Thymus (tissue), 11 donors: ENCODE measurements around the gene HHIP. TPM values are rescaled to one million over a fixed set of nuclear protein-coding genes. Genes with fewer than 3 reads are reported as not detected.
A peak's percentile ranks its signal among the peaks of the same experiment; 100 is the strongest.
"Not testable (repeated sequence)": the region's sequence is repeated elsewhere in the genome, so short reads cannot be mapped to it uniquely, and the experiment has no call there.

Experiments used
- DNase-seq, 9 donors: peaks; one replicate each; pipeline ENCODE4 v3.0.0-alpha.2; 2013; ENCODE audit warnings: low spot score in 9 of 9, low read depth in 6 of 9, missing footprints in 1 of 9
- H3K27ac ChIP-seq, 2 donors: one replicate each; pipeline ENCODE4 v1.5.1; 2013; ENCODE audit warnings: control low read depth in 1 of 2, low read depth in 1 of 2, low read length in 1 of 2, mild to moderate bottlenecking in 1 of 2, moderate library complexity in 1 of 2
- H3K27me3 ChIP-seq, 2 donors: one replicate each; pipeline ENCODE4 v1.5.1; 2013; ENCODE audit warnings: low read length in 1 of 2; ENCODE audit not compliant: control insufficient read depth in 2 of 2, insufficient read depth in 1 of 2
- H3K36me3 ChIP-seq, 2 donors: one replicate each; pipeline ENCODE4 v1.5.1; 2013; ENCODE audit warnings: low read length in 1 of 2, mild to moderate bottlenecking in 1 of 2, moderate library complexity in 1 of 2; ENCODE audit not compliant: control insufficient read depth in 2 of 2, insufficient read depth in 2 of 2
- H3K4me1 ChIP-seq, 2 donors: one replicate each; pipeline ENCODE4 v1.5.1; 2013; ENCODE audit warnings: low read length in 2 of 2; ENCODE audit not compliant: control insufficient read depth in 2 of 2, insufficient read depth in 2 of 2
- H3K4me3 ChIP-seq, 2 donors: one replicate each; pipeline ENCODE4 v1.5.1; 2013; ENCODE audit warnings: low read length in 2 of 2, control low read depth in 1 of 2, mild to moderate bottlenecking in 1 of 2
- H3K9me3 ChIP-seq, 2 donors: one replicate each; pipeline ENCODE4 v1.5.1; 2013; ENCODE audit warnings: low read length in 1 of 2, mild to moderate bottlenecking in 1 of 2; ENCODE audit not compliant: control insufficient read depth in 2 of 2, insufficient read depth in 1 of 2
- whole genome bisulfite sequencing: extraction: QIAGEN DNeasy Blood & Tissue Kit; methylation state at CpG from one replicate; pipeline ENCODE4 v1.1.7; 2013; 5-methylcytosine and 5-hydroxymethylcytosine counted together
- polyA plus RNA-seq: library from polyadenylated mRNA; stranded (reverse); fragments of 200-250 nt; gene quantifications from one replicate; pipeline ENCODE4 v1.2.3, GENCODE V29; 2013
- total RNA-seq: library from RNA; stranded (reverse); fragments of 120-200 nt; gene quantifications from one replicate; pipeline ENCODE4 v1.2.4, GENCODE V29; 2013
- donor health status: healthy.

Gene HHIP
- total and polyA plus RNA-seq, 2 donors: 2.9 to 6.9 TPM

DNA sequence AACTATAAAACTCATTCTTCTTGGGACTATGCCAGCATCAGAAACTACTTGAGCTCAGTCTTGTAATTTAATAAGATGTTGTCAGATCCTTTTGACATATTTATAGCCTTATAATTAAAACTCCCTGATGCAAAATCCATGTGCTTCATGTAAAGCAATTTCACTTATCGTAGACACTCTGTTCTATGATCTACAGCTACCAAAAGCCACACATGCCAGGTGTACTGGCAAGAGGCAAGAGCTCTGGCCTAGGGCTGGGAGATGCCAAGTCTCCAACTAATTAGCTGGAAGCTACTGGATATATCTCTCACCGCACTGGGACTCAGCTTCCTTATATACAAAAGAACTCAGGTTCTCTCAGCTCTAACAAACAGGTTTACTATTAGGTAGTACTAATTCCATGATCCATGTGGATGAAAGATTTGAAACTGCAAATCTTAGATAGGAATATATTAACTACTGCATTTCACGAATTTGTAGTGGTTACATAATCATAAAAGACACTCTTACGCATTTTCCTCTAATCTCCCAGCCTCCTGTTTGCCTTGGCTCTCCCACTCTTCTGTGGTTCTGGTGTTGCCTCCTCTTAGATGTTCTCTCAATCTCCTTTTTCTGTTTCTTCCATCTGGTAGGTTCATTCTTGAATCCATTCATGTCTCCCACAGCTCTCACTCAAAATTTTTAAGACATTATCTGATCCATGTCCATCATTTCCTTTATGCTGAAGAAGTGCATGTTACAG, 103.0 kb downstream of the HHIP start:
- Histone ChIP-seq H3K4me3 (no peak overlapping the region), H3K27me3 (no peaks in the 10 kb centered on the region), H3K4me1 (no peaks in the 10 kb centered on the region), H3K27ac (no peak overlapping the region), H3K36me3 (no peaks in the 10 kb centered on the region), H3K9me3 (no peaks in the 10 kb centered on the region)
- no peak for DNase-seq
- WGBS: 72% methylated on average over 4 of the region's 4 CpGs

DNA sequence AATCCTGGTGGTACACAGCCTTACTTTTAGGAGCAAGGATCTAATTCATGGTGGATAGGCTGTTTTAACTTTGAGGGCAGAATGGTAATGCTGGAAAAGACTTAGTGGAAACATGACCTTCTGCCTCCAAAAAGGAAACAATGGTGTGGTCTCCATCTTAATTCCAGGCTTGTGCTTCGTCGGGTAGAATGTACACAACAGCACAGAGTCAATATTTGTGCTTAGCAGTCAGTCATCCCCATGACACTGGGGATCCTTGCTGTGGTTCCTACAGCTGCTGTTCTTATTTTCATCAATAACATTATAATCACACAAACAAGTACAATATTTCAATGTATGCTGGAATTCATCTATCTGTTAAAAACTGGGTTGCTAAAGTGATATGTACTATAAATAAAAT, 104.4 kb downstream of the HHIP start:
- Histone ChIP-seq H3K4me3 (no peak overlapping the region), H3K4me1 (no peaks in the 10 kb centered on the region), H3K9me3 (no peaks in the 10 kb centered on the region), H3K36me3 (no peaks in the 10 kb centered on the region), H3K27me3 (no peaks in the 10 kb centered on the region), H3K27ac (no peak overlapping the region)
- DNase-seq: no peak
- WGBS: 96% methylated on average over 2 of the region's 2 CpGs

DNA sequence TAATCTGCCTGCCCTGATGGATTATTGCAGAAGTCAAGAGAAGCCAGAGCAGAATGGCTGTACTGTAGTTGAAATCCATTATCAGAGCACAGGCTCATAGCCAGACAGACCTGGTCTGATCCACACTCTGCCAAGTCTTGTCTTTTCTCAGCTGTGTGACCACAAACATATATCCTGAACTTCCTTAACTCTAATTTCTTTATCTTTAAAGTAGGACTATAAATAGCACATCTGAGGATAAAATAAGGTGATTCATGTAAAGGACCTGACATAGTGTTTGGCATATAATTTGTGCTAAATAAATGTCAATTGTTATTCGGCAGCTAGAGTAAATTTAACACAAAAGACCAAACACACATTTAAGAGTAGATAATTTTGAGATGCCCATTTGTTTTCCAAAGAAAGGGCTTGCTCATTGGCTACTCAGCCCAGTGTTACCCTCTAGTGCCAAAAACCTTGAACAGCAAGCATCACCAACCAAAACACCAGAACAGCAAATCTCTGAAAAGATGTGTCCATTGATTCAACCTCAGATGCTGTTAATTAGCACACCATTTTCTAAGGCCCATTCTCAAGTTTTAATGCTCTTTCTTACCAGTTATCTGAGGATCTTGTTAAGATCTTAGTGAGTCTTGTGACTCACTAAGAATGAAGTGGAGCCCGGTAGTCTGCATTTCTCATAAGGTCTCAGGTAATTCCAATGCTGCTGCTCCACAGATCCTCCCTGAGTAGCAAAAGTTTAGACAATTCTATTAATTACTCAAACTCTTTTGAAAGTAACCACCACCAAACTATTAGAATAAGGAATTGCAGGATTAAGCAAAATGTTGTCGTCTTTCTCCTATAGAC, 108.8 kb downstream of the HHIP start:
- no peaks in the 10 kb centered on the region for H3K9me3 ChIP-seq
- no peaks in the 10 kb centered on the region for H3K36me3 ChIP-seq
- no peaks in the 10 kb centered on the region for H3K4me1 ChIP-seq
- H3K27ac ChIP-seq: no peak overlapping the region
- no peaks in the 10 kb centered on the region for H3K27me3 ChIP-seq
- WGBS: 89% methylated on average over 3 of the region's 3 CpGs
- peak in 5 of 9 donors; percentile 4 to 41 (median 10) for DNase-seq
- no peak overlapping the region for H3K4me3 ChIP-seq

DNA sequence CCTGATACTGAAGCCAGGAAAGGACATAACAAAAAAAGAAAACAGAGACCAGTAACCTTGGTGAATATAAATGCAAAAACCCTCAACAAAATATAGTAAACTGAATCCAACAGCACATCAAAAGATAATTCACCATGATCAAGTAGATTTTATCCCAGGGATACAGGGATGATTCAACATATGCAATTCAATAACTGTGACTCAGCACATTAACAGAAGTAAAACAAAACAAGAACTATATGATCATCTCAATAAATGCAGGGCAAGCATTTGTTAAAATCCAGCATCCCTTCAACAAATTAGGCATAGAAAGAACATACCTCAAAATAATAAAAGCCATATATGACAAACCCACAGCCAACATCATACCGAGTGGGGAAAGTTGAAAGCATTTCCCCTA, 112.0 kb downstream of the HHIP start:
- Histone ChIP-seq H3K27ac (no peak overlapping the region), H3K4me1 (no peaks in the 10 kb centered on the region), H3K36me3 (no peaks in the 10 kb centered on the region), H3K9me3 (no peaks in the 10 kb centered on the region), H3K27me3 (no peaks in the 10 kb centered on the region), H3K4me3 (no peak overlapping the region)
- no peak for DNase-seq
- 93% methylated on average over 1 of the region's 1 CpG for WGBS

DNA sequence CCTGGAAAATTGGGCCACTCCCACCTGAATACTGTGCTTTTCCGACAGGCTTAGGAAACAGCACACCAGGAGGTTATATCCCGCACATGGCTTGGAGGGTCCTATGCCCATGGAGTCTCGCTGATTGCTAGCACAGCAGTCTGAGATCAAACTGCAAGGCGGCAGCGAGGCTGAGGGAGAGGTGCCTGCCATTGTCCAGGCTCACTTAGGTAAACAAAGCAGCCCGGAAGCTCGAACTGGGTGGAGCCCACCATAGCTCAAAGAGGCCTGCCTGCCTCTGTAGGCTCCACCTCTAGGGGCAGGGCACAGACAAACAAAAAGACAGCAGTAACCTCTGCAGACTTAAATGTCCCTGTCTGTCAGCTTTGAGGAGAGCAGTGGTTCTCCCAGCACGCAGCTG, 122.9 kb downstream of the HHIP start:
- not testable (repeated sequence) for H3K9me3 ChIP-seq, DNase-seq, H3K27ac ChIP-seq, H3K4me3 ChIP-seq, H3K4me1 ChIP-seq, H3K36me3 ChIP-seq, H3K27me3 ChIP-seq
- 69% methylated on average over 8 of the region's 8 CpGs for WGBS

DNA sequence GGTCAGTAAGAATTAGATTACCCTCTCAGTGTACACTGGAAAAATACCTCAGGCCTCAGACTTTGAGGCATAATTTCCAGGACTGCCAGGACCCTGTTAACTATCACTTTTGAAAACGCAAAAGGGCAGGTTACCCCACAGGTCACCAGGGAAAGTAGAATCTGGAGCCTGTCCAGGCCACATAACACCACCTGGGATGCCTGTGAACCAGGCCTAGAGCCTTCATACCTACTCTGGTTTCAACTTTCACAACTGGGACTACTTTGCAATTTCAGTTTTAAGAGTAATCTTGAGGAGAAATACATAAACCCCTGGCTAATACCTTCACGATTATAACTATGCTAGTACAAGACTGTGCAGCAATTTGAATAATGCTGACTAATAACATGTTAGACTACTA, 132.4 kb downstream of the HHIP start:
- no peaks in the 10 kb centered on the region for H3K4me1 ChIP-seq
- H3K27me3 ChIP-seq: no peaks in the 10 kb centered on the region
- no peak overlapping the region for H3K4me3 ChIP-seq
- no peaks in the 10 kb centered on the region for H3K9me3 ChIP-seq
- H3K27ac ChIP-seq: no peak overlapping the region
- WGBS: 91% methylated on average over 2 of the region's 2 CpGs
- no peak for DNase-seq
- H3K36me3 ChIP-seq: no peaks in the 10 kb centered on the region

DNA sequence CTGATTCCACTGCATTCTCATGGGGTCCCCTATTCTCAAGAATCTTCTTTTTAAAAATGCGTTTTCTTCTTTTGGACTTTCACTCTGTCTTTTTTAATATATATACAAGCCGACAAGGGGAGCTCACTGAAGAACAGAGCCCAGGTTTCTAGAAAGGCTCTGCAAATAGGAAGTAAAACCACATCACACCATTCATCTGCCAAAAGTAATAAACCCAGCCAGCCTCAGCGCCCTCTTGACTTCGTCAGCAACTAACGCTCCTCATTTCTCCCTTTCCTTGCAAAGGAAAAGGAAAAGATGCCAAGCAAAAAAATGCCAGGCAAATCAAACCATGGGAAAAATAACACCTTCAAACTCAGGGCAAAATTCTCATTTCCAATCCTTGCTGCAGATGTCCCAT, 136.4 kb downstream of the HHIP start:
- Histone ChIP-seq H3K4me3 (no peak overlapping the region), H3K27me3 (no peaks in the 10 kb centered on the region), H3K4me1 (no peaks in the 10 kb centered on the region), H3K9me3 (no peaks in the 10 kb centered on the region), H3K36me3 (no peaks in the 10 kb centered on the region), H3K27ac (no peak overlapping the region)
- DNase-seq: peak in 1 of 9 donors; percentile 35
- 22% methylated on average over 5 of the region's 5 CpGs for WGBS

DNA sequence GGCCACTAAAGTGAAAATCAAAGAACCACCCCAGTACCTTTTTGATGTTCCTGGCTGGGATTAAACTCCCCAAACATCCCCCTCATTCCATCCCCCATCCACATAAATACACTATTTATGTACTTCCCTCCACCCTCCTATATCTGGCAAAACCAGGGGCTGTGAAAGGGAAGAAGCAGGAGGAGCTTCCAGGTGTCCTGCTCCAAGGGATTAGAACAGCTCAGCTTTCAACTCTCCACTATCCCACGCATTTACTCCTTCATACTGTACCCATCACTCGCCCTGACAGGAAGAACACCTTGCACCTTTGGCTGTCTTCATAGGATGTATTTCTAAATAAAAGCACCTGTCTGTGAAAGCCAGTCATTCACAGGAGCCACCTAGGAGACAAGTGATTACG, 140.0 kb downstream of the HHIP start:
- H3K4me3 ChIP-seq: no peak overlapping the region
- no peak overlapping the region for H3K27ac ChIP-seq
- 96% methylated on average over 3 of the region's 3 CpGs for WGBS
- H3K36me3 ChIP-seq: no peaks in the 10 kb centered on the region
- H3K4me1 ChIP-seq: no peaks in the 10 kb centered on the region
- no peak for DNase-seq
- no peaks in the 10 kb centered on the region for H3K27me3 ChIP-seq
- H3K9me3 ChIP-seq: no peaks in the 10 kb centered on the region
